Colon (tissue), 2 donors: ENCODE measurements around the gene PLEKHG4B.
"Not testable (repeated sequence)": the region's sequence is repeated elsewhere in the genome, so short reads cannot be mapped to it uniquely, and the experiment has no call there.

Source experiments
- FAIRE-seq: peaks from 2 replicates; lab custom pipeline; 2012; peaks lifted over from hg19 to GRCh38; lab: Jason Lieb, UNC
- donor health status: control.
- donor health status: control.

The PLEKHG4B gene

GRCh38 chr5:91556-92263, at the start of gene PLEKHG4B:
PLEKHG4B (plus strand) TSS chr5:92168; CDS start chr5:92232, 64 bp downstream.
- no peak for FAIRE-seq

- no peak for FAIRE-seq
These were observed 49.7 kb upstream of the PLEKHG4B start for GRCh38 chr5:42250-42649.

- FAIRE-seq: no peak
These were observed 43.8 kb upstream of the PLEKHG4B start for GRCh38 chr5:48192-48591.

DNA sequence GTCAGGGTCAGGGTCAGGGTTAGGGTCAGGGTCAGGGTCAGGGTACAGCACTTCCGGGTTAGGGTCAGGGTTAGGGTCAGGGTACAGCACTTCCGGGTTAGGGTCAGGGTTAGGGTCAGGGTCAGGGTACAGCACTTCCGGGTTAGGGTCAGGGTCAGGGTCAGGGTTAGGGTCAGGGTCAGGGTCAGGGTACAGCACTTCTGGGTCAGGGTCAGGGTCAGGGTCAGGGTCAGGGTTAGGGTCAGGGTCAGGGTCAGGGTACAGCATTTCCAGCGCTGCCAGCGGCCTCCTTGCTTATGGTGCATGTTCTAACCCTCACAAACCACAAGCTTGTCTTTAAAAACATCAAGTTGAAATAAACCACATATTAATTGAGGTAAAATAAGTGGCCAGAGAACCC, 42.4 kb upstream of the PLEKHG4B start:
- FAIRE-seq: not testable (repeated sequence)

- FAIRE-seq: no peak
These were observed 41.9 kb upstream of the PLEKHG4B start for GRCh38 chr5:49953-50544.

DNA sequence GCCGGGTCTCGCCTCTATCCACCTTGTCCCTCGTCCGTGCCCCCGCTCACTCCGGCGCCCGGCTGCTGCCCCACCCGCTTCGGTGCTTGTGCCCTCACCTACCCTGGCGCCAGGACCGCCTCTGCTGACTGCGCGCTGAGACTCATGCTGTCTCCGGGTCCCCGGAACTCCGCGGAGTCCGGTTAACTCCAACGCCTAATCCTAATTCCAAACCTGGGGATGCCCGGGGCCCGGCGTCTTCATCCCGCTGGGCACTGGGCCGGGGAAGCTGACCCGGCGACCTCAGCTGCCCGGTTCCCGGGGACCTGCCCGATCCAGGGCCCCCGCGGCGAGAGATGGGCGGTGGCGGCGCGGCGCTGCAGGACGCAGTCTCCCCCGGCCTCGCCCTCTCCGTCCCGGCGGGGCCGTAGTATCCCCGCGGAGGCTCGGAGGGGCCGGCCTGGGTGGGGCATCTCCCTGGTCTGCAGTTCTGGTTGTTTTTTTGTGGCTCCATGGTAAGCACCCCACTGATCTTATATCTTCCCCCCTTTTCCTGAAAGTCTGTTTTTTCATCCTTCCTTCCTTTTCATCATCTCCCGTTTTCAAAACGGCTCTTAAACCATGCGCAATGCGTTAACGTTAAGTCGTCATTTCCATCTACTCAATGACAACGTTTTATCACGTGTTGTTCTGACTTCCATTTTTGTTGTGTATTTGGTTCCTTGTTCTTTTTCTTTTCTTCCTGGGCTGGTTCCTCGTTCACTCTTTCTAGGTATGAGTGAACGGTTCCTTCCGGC, 41.1 kb upstream of the PLEKHG4B start:
- no peak for FAIRE-seq

DNA sequence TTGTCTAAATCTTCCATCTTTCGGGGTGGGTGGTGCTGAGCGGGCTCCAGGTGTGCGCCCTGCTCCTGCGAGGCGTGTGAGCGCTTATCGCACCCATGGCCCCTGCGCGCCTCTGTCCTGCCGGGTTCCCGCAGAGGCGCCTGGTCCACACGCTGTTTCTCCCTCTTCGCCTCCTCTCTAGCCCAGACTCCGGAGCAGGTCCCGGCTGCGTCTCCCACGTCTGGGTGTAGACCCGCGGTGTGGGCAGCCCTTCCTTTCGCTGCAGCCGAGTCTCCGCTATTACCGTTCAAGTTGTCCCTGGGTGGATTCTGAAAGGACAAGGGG, 40.5 kb upstream of the PLEKHG4B start:
- FAIRE-seq: no peak

- no peak for FAIRE-seq
These were observed 38.4 kb upstream of the PLEKHG4B start for GRCh38 chr5:53381-54174.

DNA sequence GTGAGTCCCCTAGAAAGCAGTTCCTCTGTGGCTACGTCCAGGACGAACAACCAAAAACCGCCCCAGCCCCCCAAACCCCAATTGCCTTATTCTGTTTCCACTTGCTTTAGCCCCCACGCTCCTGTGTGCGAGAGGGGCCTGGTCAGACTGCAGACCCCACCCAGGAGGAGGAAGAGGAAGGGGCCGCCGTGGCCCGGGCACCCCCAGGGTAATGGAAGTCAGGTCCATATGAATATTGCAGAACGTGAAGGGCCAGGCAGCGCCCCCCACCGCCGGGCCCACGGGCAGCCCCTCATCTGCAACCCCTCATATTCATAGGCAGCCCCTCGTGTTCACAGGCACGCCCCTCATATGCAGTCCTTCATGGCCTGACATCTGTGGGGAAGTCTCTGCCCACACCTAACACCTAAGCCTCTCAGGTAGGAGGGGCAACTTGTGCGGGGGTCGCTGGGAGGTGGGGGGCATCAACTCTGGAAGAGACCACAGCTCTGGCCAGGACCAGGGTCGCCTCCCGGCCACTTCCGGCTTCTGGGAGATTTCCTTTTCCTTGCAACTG, 37.7 kb upstream of the PLEKHG4B start:
- FAIRE-seq: no peak

DNA sequence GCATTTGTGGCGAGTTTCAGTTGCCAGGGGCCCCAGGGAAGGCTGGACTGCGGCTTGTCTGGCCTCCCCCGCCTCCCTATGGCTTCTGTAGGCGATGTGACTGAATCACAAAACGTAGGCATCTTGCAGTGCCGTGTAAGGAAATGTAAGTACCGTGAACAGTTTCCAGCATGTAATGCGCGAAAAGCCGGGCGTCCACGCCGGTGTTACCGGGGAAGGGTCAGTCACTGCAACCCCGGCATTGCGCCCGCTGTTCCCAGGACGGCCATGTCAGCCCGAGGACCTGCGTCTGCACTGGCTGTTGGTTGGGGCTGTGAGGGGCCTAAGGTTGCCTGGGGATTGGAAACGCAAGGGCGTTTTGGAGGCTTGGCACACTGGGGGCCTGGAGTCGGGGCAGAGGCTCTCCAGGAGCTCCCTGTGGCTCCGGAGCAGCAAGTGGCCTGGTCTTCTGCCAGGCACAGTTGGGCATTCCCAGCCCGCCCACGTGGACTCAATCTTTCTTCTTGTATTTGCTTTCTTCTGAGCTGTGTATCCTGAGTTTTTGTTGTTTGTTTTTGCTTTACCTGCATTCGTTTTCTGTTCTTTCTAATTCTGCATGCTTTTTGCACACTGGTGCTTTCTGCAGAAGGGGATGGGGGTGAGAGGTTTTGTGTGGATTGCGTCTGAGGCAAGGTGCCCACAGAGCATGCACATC, 36.9 kb upstream of the PLEKHG4B start:
- FAIRE-seq: no peak

DNA sequence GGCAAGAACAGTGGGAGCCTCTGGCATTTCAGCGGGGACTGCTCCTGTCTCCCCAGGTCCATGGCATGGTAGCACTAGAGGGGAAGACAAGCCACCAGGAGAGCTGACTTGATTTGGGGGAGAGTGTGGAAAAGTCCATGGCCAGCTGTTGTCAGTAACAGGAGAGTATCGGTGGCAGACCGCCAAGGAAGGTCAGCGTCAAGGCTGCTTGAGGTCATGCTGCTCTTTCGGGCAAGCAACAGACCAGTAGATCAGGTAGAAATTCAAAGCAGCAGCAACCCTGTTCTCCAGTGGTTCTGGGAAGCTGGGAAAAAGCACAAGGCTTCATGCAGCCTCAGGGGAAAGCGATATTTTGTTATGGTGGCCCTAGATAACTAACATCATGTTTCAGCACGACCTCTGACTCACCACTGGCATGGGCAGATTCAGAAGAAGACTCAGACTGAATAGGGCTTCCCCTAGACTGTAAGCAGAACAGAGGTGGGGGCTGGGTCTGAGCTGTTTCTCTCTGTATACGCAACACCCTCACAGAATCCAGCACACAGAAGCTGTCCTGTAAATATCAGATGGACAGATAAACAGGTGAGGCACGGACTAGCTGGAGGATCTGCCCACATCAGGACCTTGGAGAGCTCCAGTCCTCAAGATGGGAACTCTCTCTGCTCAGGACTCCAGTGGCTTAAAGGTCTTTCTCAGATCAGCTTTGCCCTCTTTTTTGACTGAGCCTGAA, 35.2 kb upstream of the PLEKHG4B start:
- FAIRE-seq: no peak

GRCh38 chr5:60250-60649, 31.7 kb upstream of the PLEKHG4B start:
- FAIRE-seq: not testable (repeated sequence)

DNA sequence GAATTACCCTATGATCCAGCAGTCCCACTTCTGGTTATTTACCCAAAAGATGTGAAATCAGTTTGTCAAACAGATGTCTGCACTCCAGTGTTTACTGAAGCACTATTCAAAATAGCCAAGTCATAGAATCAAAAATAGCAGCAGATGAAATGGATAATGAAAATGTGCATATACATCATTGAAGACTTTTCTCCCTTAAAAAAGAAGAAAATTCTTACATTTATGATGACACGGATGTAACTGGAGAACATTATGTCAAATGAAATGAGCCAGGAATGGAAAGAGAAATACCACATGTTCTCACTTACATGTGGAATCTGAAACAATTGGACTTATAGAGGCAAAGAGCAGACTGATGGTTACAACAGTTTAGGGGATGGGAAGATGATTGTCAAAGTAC, 21.5 kb upstream of the PLEKHG4B start:
- FAIRE-seq: no peak

- not testable (repeated sequence) for FAIRE-seq
These were observed 19.4 kb upstream of the PLEKHG4B start for GRCh38 chr5:72316-73180.

DNA sequence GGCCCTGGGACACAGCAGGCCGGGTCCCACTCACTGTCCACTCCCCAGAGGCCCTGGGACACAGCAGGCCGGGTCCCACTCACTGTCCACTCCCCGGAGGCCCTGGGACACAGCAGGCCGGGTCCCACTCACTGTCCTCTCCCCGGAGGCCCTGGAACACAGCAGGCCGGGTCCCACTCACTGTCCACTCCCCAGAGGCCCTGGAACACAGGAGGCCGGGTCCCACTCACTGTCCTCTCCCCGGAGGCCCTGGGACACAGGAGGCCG, 18.9 kb upstream of the PLEKHG4B start:
- FAIRE-seq: not testable (repeated sequence)

- no peak for FAIRE-seq
These were observed 18.0 kb upstream of the PLEKHG4B start for GRCh38 chr5:73768-74502.

DNA sequence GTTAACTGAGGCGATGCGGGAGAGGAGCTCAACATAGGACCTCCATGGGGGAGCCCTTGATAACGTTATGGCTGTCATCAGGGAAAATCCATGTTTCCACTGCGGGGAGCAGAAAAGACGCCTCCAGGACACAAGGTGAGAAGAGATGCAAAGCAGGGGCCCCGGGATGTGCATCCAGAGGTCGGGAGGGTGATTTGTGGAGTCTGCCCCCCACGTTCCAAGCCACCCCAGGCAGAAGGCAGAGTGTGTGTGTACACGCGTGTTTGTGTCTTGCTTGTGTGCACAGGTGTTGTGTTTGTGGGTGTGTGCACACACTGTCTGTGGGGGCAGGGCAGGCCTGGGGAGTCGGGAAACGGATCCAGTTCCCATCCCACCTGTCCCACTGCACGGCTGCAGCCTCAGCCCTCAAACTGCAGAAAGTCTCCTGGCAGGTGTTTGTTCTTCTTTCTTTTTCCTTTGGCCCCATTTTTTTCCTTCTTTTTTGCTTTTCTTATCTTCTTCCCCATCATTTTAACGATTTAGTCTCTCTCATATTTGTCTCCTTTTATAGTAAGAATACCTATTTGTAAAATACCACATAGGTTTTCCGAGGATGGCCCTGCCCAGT, 17.4 kb upstream of the PLEKHG4B start:
- FAIRE-seq: no peak

- no peak for FAIRE-seq
These were observed 16.3 kb upstream of the PLEKHG4B start for GRCh38 chr5:75331-76320.
